ENCODE results near the gene TMEM128.

DNA sequence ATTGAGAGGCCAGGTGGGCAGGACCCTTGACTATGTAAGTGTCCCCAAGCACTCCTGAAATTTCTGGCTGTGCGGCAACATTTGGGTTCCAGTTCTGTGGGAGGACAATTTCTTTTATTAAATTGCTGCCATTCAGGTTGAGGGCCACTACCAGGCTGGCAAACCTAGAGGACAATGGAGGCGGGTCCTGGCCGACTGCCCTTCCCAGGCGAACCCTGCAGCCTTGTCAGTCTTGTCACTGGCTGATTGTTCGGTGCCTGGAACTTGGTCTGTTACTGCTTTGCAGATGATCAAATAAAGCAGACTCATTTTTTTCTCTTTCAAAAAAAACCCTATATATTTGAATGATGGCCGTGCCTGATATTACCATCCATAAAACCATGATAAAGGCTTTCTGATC, 6.6 kb upstream of the TMEM128 start:
- TF ChIP-seq, protein P1, sequence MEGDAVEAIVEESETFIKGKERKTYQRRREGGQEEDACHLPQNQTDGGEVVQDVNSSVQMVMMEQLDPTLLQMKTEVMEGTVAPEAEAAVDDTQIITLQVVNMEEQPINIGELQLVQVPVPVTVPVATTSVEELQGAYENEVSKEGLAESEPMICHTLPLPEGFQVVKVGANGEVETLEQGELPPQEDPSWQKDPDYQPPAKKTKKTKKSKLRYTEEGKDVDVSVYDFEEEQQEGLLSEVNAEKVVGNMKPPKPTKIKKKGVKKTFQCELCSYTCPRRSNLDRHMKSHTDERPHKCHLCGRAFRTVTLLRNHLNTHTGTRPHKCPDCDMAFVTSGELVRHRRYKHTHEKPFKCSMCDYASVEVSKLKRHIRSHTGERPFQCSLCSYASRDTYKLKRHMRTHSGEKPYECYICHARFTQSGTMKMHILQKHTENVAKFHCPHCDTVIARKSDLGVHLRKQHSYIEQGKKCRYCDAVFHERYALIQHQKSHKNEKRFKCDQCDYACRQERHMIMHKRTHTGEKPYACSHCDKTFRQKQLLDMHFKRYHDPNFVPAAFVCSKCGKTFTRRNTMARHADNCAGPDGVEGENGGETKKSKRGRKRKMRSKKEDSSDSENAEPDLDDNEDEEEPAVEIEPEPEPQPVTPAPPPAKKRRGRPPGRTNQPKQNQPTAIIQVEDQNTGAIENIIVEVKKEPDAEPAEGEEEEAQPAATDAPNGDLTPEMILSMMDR (IDR thresholded peaks at IDR 0.05; ENCODE audit: low read depth, low read length): no peak
- TF ChIP-seq EZH2phosphoT487 (IDR thresholded peaks at IDR 0.05; ENCODE audit: low read depth): no peak

Data from OCI-LY3 (cell line).